IPS-18c (cell line): Measurements from ENCODE around the gene ESRRB.

Experiments used
- H3K4me3 ChIP-seq: 2 replicates; pipeline ENCODE4 v1.7.0; 2013; ENCODE audit warnings: low read depth, mild to moderate bottlenecking, low read length, moderate library complexity; ENCODE audit not compliant: insufficient read depth
- H3K9me3 ChIP-seq: one replicate; pipeline ENCODE4 v1.6.1; 2013; ENCODE audit warnings: mild to moderate bottlenecking, low read length, moderate library complexity; ENCODE audit not compliant: control insufficient read depth, insufficient read depth

ESRRB gene

GRCh38 chr14:76422662-76423061, 46.7 kb downstream of the ESRRB start:
- Histone ChIP-seq H3K4me3 (no peak overlapping the region), H3K9me3 (peaks cover 2% of the 10 kb centered on the region)

DNA sequence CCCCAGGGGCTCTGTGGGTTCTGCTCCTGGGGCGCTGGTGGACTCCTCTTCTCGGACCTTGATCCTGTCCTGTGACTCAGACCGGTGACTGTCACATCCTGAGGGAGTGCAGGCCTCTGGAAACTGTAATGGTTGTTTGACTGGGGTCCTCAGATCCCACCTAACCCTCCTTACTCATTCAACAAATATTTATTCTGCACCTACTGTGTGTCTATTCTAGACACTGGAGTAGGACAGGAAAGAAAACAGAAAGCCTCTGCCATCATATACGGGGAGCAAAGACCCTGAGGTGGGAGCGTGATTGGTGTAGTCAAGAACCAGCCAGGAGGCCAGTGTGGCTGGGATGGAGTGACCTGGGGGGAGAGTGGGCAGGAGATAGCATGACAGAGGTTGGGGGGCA, 47.6 kb downstream of the ESRRB start:
- H3K4me3 ChIP-seq = no peak overlapping the region
- H3K9me3 ChIP-seq = peaks cover 2% of the 10 kb centered on the region

GRCh38 chr14:76424359-76424758, 48.4 kb downstream of the ESRRB start:
- peaks cover 2% of the 10 kb centered on the region for H3K9me3 ChIP-seq

DNA sequence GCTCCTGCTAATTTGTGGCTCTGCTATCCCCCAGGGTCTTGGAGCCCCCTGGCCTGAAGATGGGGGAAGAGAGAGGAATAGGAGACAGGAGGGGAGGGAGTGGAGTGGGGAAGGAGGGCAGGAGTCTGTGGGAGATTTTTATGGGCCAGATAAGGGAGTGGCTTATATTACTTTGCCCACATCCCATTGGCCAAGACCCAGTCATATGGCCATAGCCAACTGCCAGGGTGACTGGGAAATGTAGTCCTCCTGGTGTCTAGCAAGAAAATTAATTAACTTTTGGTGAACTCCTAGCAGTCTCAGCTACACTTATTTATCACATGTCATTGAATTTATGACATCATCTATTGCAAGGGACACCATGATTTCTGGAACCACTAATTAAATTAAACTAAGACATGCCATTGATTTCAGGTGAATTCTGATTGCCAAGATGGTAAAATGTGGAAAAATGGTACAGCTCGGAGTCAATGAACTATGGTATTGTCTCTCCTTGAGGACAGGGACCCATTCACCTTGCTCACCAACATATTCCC, 50.3 kb downstream of the ESRRB start:
- Histone ChIP-seq H3K4me3 (no peak overlapping the region), H3K9me3 (peaks cover 2% of the 10 kb centered on the region)

More at GRCh38 chr14:76424359-76424758, 48.4 kb downstream of the ESRRB start:
- no peak overlapping the region for H3K4me3 ChIP-seq

- no peak overlapping the region for H3K4me3 ChIP-seq
- H3K9me3 ChIP-seq = peaks cover 2% of the 10 kb centered on the region
Measured at GRCh38 chr14:76428611-76429010, 52.7 kb downstream of the ESRRB start.

- no peak overlapping the region for H3K4me3 ChIP-seq
- H3K9me3 ChIP-seq = peaks cover 2% of the 10 kb centered on the region
Measured at GRCh38 chr14:76430017-76430416, 54.1 kb downstream of the ESRRB start.

GRCh38 chr14:76430475-76430980, 54.6 kb downstream of the ESRRB start:
- Histone ChIP-seq H3K9me3 (peaks cover 2% of the 10 kb centered on the region), H3K4me3 (no peak overlapping the region)

- H3K9me3 ChIP-seq = peaks cover under 1% of the 10 kb centered on the region
- H3K4me3 ChIP-seq = no peak overlapping the region
Measured at GRCh38 chr14:76431538-76431937, 55.6 kb downstream of the ESRRB start.

DNA sequence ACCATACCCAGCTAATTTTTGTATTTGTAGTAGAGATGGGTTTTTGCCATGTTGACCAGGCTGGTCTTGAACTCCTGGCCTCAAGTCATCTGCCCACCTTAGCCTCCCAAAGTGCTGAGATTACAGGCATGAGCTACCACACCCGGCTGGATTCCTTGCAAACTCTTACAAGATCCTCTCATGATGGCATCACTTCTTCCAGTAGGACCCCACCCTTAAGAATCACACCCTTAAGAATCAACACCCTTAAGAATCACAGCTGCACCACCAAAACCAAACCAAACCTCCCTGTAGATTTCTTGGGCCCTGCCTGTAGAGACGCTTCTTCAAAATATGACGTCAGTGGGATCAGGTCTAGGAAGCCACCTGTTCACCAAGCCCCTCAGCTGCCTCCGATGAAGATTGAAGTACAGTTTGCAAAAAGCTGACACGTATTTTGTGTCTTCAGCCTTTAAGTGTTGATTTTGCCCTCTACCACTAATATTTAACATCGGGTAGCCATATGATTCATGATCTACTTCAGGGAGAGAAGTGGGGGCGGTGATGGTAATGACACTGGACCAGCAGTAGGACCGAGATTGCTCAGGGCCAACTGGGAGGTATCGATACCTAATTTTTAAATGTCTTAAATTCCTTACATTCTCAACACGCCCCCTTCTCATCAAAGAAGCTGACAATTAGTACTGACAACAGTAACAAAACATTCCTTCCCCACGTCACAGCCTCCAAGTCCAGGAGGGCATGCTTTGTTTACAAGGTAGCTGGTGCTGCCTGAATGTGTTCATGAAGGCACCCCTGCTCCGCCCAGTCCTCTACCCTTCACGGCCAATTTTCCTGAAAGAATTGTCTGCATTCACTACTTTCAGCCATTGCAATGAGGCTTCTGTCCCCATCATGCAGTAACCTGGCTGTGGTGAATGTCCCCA, 57.2 kb downstream of the ESRRB start:
- H3K4me3 ChIP-seq = no peak overlapping the region

DNA sequence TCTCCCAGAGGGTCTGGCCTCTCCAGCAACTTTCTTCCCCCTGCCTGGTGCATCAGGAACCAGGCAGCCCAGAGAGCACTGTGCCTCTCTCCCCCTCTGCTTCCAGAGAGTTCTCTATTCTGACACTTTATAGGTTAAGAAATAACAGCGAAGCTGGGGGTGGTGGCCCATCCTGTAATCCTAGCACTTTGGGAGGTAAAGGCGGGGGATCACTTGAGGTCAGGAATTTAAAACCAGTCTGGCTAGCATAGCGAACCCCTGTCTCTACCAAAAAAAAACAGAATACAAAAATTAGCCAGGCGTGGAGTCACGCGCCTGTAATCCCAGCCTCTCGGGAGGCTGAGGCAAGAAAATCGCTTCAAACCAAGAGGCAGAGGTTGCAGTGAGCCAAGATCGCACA, 58.3 kb downstream of the ESRRB start:
- H3K4me3 ChIP-seq = no peak overlapping the region
- H3K9me3 ChIP-seq = no peaks in the 10 kb centered on the region

More for the DNA sequence above, 57.2 kb downstream of the ESRRB start:
- H3K9me3 ChIP-seq = no peaks in the 10 kb centered on the region

DNA sequence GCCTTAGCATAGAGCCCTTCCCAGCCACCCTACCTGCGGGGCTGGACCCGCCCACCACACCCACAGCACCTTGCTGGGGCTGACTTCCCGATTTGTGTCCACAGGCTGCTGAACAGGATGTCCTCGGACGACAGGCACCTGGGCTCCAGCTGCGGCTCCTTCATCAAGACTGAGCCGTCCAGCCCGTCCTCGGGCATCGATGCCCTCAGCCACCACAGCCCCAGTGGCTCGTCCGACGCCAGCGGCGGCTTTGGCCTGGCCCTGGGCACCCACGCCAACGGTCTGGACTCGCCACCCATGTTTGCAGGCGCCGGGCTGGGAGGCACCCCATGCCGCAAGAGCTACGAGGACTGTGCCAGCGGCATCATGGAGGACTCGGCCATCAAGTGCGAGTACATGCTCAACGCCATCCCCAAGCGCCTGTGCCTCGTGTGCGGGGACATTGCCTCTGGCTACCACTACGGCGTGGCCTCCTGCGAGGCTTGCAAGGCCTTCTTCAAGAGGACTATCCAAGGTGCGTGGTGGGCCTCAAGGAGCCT, 63.4 kb downstream of the ESRRB start:
- H3K4me3 ChIP-seq = no peak overlapping the region

DNA sequence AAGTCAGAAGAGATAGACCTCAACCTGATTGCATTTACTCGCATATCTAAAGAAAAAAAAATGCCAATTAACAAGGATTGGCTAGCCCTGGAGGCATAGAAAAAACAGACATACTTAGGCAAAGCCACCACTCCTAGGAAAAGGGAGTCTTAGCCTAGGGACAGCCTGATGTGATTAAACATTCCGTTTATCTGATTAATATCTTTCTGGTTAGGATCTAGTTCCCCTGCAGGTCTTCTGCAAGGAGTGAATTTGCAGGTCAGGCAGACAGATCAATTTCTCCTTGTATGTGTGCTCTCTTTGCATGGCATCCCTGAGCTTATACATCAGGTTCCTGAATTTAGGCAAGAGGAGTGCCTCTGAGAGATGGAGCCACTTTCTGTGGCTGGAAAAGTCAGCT, 70.5 kb downstream of the ESRRB start:
- H3K4me3 ChIP-seq = no peak overlapping the region
- no peaks in the 10 kb centered on the region for H3K9me3 ChIP-seq

More for the DNA sequence above, 63.4 kb downstream of the ESRRB start:
- no peaks in the 10 kb centered on the region for H3K9me3 ChIP-seq

DNA sequence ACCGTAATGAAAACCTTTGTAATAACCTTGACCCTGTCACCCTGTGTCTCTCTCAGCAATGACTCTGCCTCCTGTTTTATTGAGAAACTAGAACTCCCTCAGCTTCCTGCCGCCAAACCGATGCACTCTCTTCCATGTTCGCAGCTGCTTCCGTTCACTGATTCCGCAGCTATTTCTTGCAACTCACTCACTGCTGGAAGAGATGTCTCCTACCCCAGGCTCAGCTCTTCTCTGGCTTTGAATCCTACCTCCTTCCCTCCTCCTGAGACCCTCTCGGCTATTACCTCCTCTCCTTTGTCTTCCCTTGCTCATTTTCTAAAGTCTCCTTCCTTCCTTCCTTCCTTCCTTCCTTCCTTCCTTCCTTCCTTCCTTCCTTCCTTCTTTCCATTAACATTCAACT, 71.0 kb downstream of the ESRRB start:
- H3K9me3 ChIP-seq = no peaks in the 10 kb centered on the region
- H3K4me3 ChIP-seq = no peak overlapping the region

DNA sequence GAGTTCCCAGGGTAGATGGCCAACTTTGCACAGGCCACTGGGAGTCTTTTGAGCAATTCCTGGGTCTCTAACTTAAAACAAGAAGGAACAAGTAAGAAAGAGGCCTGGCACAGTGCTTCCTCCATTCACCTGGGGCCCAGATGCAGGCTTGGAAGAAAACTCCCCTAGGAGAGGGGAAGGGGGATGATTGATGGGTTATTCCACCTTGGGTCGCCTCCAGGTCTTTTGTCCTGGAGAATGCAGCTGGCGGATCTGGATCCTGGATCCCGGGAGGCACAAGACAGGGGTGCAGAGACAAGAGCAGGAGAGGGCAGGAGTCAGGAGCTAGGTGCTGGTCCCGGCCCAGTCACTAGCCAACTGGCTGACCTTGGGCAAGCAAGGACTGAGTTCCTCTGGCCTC, 74.5 kb downstream of the ESRRB start:
- no peaks in the 10 kb centered on the region for H3K9me3 ChIP-seq
- H3K4me3 ChIP-seq = no peak overlapping the region

DNA sequence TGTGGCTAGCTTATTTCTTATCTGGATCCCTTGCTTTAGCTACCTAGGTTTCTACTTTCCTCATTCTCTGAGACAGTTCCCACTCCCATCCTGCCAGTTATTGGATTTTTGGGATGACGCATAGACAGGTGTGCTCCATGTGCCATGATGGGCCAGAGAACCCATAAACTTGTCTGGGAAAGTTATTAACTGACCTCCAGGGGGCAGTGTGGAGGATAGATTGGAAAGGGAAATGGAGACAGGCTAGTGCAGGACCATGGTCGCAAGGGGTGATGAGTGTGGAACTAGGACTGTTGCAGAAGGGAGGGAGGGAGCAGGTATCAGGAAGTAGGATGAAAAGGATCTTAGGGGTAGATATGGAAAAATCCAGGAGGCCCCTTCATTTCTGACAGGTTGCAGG, 80.3 kb downstream of the ESRRB start:
- Histone ChIP-seq H3K4me3 (no peak overlapping the region), H3K9me3 (no peaks in the 10 kb centered on the region)

- no peaks in the 10 kb centered on the region for H3K9me3 ChIP-seq
- H3K4me3 ChIP-seq = no peak overlapping the region
Measured at GRCh38 chr14:76456891-76457586, 81.1 kb downstream of the ESRRB start.

GRCh38 chr14:76457841-76458240, 81.9 kb downstream of the ESRRB start:
- no peaks in the 10 kb centered on the region for H3K9me3 ChIP-seq
- H3K4me3 ChIP-seq = no peak overlapping the region
